ENCODE data around the gene STUM.

- TF ChIP-seq CTCF (IDR thresholded peaks at IDR 0.05) (no peak), POLR2A (IDR thresholded peaks at IDR 0.05) (no peak), POLR2AphosphoS5 (IDR thresholded peaks at IDR 0.05) (no peak), EP300 (IDR thresholded peaks at IDR 0.05; ENCODE audit: low read depth) (no peak)
Observed at GRCh38 chr1:226639631-226640061, 91.1 kb downstream of the STUM start.

Data from transverse colon (tissue), 4 donors.